Thymus (tissue), 11 donors: ENCODE measurements around the gene EPB42. TPM values are rescaled to one million over a fixed set of nuclear protein-coding genes. Genes with fewer than 3 reads are reported as not detected.
A peak's percentile ranks its signal among the peaks of the same experiment; 100 is the strongest.
"Not testable (repeated sequence)": the region's sequence is repeated elsewhere in the genome, so short reads cannot be mapped to it uniquely, and the experiment has no call there.

ENCODE experiments used
- DNase-seq, 9 donors: peaks; one replicate each; pipeline ENCODE4 v3.0.0-alpha.2; 2013; ENCODE audit warnings: low spot score in 9 of 9, low read depth in 6 of 9, missing footprints in 1 of 9
- H3K27ac ChIP-seq, 2 donors: one replicate each; pipeline ENCODE4 v1.5.1; 2013; ENCODE audit warnings: control low read depth in 1 of 2, low read depth in 1 of 2, low read length in 1 of 2, mild to moderate bottlenecking in 1 of 2, moderate library complexity in 1 of 2
- H3K27me3 ChIP-seq, 2 donors: one replicate each; pipeline ENCODE4 v1.5.1; 2013; ENCODE audit warnings: low read length in 1 of 2; ENCODE audit not compliant: control insufficient read depth in 2 of 2, insufficient read depth in 1 of 2
- H3K36me3 ChIP-seq, 2 donors: one replicate each; pipeline ENCODE4 v1.5.1; 2013; ENCODE audit warnings: low read length in 1 of 2, mild to moderate bottlenecking in 1 of 2, moderate library complexity in 1 of 2; ENCODE audit not compliant: control insufficient read depth in 2 of 2, insufficient read depth in 2 of 2
- H3K4me1 ChIP-seq, 2 donors: one replicate each; pipeline ENCODE4 v1.5.1; 2013; ENCODE audit warnings: low read length in 2 of 2; ENCODE audit not compliant: control insufficient read depth in 2 of 2, insufficient read depth in 2 of 2
- H3K4me3 ChIP-seq, 2 donors: one replicate each; pipeline ENCODE4 v1.5.1; 2013; ENCODE audit warnings: low read length in 2 of 2, control low read depth in 1 of 2, mild to moderate bottlenecking in 1 of 2
- H3K9me3 ChIP-seq, 2 donors: one replicate each; pipeline ENCODE4 v1.5.1; 2013; ENCODE audit warnings: low read length in 1 of 2, mild to moderate bottlenecking in 1 of 2; ENCODE audit not compliant: control insufficient read depth in 2 of 2, insufficient read depth in 1 of 2
- WGBS: extraction: QIAGEN DNeasy Blood & Tissue Kit; methylation state at CpG from one replicate; pipeline ENCODE4 v1.1.7; 2013; 5-methylcytosine and 5-hydroxymethylcytosine counted together
- polyA plus RNA-seq: library from polyadenylated mRNA; stranded (reverse); fragments of 200-250 nt; gene quantifications from one replicate; pipeline ENCODE4 v1.2.3, GENCODE V29; 2013
- total RNA-seq: library from RNA; stranded (reverse); fragments of 120-200 nt; gene quantifications from one replicate; pipeline ENCODE4 v1.2.4, GENCODE V29; 2013
- donor health status: healthy.

EPB42 gene
- total and polyA plus RNA-seq, 2 donors = 0.21 to 2.8 TPM

DNA sequence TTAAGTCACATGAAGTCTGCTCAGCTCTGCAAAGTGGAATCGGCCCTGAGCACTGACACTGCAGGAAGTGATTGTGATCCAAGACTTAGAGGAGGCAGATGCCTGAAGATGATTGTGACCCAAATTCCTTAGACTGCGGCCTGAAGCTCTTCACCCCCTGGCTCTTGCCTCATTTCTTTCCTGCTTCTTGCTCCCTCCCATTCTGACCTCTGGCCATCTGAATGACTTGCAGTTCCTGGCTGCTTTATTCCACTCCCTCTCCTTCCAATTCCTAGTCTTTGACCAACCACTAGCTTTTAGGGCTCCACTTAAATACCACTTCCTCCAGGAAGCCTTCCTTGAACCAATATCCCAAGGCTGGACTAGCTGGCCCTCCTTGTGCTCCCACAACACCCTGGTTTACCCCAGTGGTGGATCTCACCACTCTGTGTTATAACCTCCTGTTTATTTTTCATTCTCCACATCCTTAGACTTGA, 9.9 kb upstream of the EPB42 start:
- Histone ChIP-seq H3K4me1 (no peaks in the 10 kb centered on the region), H3K27ac (no peak overlapping the region), H3K36me3 (no peaks in the 10 kb centered on the region), H3K27me3 (no peaks in the 10 kb centered on the region), H3K4me3 (no peak overlapping the region), H3K9me3 (no peaks in the 10 kb centered on the region)
- DNase-seq = no peak
- 65% methylated on average over 2 of the region's 2 CpGs for WGBS

DNA sequence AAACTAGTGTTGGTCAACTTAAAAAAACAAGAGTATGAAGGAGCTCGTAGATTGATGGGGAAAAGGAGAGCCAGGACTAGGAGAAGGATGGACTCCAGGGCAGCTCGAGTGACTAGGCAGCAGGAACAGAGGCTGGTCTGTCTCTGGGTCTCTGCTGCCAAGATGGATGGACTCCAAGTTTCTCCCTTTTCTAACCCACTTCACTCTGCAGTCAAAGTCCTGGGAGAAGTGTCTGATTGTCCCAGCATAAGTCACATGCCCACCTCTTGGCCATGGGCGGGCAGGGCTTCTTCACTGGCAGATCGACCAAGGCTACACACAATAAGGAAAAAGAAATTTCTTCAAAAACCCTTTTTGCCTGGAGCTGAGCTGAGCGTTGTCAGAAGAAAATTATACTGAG, 9.2 kb upstream of the EPB42 start:
- H3K4me3 ChIP-seq = no peak overlapping the region
- 95% methylated on average over 5 of the region's 5 CpGs for WGBS
- H3K27me3 ChIP-seq = no peaks in the 10 kb centered on the region
- no peaks in the 10 kb centered on the region for H3K4me1 ChIP-seq
- no peak overlapping the region for H3K27ac ChIP-seq
- no peak for DNase-seq
- H3K36me3 ChIP-seq = no peaks in the 10 kb centered on the region
- no peaks in the 10 kb centered on the region for H3K9me3 ChIP-seq

DNA sequence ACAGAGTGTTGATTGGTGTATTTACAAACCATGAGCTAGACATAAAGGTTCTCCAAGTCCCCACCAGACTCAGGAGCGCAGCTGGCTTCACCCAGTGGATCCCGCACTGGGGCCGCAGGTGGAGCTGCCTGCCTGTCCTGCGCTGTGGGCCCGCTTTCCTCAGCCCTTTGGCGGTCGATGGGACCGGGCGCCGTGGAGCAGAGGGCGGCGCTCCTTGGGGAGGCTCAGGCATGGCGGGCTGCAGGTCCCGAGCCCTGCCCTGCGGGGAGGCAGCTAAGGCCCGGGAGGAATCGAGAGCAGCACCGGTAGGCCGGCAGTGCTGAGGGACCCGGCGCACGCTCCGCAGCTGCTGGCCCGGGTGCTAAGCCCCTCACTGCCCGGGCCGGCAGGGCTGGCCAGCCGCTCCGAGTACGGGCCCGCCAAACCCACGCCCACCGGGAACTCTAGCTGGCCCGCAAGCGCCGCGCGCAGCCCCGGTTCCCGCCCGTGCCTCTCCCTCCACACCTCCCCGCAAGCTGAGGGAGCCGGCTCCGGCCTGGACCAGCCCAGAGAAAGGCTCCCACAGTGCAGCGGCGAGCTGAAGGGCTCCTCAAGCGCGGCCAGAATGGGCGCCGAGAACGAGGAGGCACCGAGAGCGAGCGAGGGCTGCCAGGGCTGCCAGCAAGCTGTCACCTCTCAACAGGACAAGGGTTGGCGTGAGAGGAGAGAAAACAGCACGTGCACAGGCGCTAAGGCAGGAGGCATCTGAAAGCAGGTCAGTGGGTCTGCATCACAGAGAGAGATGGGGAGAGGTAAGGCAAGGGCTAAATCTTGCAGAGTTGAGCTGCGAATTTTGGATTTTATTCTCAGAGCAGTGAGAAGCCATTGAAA, 5.9 kb upstream of the EPB42 start:
- Histone ChIP-seq H3K9me3 (no peaks in the 10 kb centered on the region), H3K4me3 (no peak overlapping the region), H3K27me3 (no peaks in the 10 kb centered on the region), H3K36me3 (no peaks in the 10 kb centered on the region), H3K27ac (no peak overlapping the region), H3K4me1 (no peaks in the 10 kb centered on the region)
- DNase-seq = no peak
- WGBS = 98% methylated on average over 57 of the region's 57 CpGs

DNA sequence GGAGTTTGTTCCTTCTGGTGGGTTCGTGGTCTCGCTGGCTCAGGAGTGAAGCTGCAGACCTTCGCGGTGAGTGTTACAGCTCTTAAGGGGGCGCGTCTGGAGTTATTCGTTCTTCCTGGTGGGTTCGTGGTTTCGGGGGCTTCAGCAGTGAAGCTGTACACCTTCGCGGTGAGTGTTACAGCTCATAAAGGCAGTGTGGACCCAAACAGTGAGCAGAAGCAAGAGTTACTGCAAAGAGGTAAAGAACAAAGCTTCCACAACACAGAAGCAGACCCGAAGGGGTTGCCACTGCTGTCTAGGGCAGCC, 5.1 kb upstream of the EPB42 start:
- H3K4me3 ChIP-seq, H3K27me3 ChIP-seq, H3K27ac ChIP-seq, H3K36me3 ChIP-seq, H3K9me3 ChIP-seq, H3K4me1 ChIP-seq, DNase-seq: not testable (repeated sequence)
- WGBS = 32% methylated on average over 12 of the region's 12 CpGs

DNA sequence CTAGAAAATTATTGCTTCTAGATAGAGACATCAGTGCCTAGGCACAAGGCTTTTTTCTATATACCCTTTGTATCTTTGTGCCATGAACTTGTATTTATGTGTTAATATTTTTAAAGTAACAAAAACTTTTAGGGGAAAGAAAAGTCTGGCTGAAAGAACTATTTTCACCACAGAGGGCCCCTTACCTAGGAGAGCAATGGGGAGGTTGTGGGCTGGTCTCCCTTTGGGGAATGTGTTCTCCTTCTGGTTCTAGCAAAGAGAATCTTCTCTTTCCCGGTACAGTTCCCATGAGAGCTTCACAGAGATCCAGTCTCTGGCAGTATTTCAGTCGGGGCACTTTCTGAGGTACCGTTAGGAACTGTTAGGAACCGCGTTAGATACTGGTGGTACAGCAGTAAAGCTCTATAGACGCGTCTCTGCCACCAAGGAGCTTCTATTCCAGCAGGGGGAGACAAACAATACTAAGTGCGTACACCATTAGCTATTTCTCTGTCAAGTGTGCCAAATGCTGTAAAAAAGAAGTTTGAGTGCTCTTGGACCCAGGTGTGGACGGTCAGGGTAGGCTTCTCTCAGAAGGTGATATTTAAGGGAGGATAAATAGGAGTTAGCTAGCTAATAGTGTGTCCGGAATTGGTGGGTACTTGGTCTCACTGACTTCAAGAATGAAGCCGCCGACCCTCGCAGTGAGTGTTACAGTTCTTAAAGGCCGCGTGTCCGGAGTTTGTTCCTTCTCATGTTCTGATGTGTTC, 4.6 kb upstream of the EPB42 start:
- 44% methylated on average over 16 of the region's 16 CpGs for WGBS
- peak; percentile 18 to 78 (median 51) for DNase-seq
- Histone ChIP-seq H3K4me3 (no peak overlapping the region), H3K27ac (no peak overlapping the region), H3K36me3 (no peaks in the 10 kb centered on the region), H3K27me3 (no peaks in the 10 kb centered on the region), H3K9me3 (no peaks in the 10 kb centered on the region), H3K4me1 (no peaks in the 10 kb centered on the region)

DNA sequence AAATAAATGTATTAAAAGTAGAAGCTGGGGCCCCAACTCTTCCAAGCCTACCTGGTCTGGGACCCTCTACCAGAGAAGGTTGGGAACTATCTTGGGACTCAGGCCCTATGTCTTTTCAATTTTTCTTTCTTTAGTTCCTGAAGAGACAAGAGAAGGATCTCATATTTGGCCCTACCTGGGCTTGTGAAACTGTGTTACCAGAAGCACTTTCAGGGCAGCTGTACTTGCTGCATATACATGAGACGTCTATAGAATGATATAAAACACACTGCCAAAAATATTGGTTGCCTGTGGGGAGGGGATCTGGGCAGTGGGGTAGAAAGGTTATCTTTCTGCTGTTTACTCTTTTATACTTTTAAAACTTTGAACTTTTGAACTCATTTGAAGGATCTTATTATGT, 604 bp upstream of the EPB42 start:
- Histone ChIP-seq H3K27me3 (no peaks in the 10 kb centered on the region), H3K4me3 (no peak overlapping the region), H3K9me3 (no peaks in the 10 kb centered on the region), H3K36me3 (no peaks in the 10 kb centered on the region), H3K27ac (no peak overlapping the region), H3K4me1 (no peaks in the 10 kb centered on the region)
- DNase-seq = no peak
- 96% methylated on average over 1 of the region's 1 CpG for WGBS

DNA sequence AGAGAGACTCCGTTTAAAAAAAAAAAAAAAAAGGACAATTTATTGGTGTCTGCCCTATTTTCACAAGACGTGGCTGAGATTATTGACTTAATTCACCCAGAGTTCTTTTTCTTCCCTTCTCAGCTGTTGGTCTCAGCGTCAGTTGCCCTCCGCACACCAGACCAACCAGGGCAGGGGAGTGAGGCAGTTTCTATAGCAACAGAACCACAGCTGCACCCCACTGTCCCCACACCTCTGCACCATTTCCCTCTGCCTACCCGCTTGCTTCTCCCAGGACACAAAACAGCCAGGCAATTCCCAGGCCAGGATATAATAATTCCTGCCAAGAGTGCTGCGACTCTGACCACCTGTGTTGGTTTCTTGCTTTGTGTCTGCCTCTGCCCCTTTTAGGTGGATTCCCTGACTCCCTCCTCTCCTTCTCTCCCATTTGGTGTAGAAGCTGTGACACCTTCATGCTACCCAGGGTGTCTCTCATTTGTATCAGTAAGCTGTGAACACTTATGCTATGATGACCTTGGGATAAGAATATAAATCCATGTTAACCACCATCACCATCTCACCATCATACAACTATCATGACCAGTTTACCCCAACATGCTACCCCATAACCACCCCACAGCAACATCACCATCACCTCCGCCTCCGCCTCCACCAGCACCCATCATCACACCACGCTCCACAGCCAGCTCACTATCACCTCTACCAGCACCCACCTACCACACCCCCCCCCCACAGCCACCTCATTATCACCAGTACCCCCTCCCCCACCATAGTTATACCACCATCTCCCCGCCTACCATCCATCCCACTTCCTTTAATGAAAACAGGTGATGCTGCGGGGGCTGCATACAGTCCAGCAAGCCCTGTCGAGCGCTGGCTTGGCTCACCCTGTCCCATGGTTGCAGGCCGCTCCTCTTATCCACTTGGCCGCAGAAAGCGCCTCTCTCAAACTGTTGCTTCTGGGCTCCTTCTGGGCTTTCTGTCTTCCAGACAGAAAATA, 589 bp downstream of the EPB42 start:
- Histone ChIP-seq H3K27me3 (no peaks in the 10 kb centered on the region), H3K27ac (no peak overlapping the region), H3K36me3 (no peaks in the 10 kb centered on the region), H3K9me3 (no peaks in the 10 kb centered on the region), H3K4me1 (no peaks in the 10 kb centered on the region), H3K4me3 (no peak overlapping the region)
- no peak for DNase-seq
- WGBS = 90% methylated on average over 16 of the region's 16 CpGs

DNA sequence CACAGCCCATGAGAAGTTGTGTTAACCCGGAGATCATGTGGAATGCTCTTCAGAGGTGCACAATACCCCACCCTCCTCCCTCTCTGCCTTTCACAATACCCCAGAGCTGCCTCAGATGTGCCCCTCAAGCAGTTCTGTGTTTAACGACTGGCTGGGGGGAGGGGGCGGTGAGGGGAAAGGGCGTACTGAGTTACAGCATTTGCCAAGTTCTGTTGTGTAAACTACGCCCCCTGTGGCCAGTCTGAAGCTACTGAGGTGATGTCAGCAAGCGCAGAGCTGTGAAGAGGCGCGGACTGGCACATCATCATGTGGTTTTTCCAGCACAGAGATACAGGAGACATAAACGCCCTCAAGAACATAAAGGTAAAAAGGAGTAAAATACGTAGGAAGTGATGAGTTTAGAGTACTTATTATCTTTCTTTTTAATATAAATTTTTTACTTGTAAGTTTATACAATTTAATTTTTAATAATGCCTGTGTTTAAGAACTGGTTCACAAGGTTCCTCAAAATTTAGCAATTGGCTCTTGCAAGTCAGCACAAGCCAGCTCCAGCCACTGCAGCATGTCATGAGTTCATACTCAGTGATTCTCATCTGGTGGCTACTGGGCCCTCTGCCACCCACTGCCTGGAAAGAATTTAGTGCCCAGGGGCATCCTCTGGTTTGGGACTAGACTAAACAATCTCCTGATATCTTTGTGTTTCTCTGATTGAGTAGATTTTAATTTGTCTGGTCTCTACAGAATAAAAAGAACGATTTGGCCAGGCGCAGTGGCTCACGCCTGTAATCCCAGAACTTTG, 1.7 kb downstream of the EPB42 start:
- Histone ChIP-seq H3K36me3 (no peaks in the 10 kb centered on the region), H3K9me3 (no peaks in the 10 kb centered on the region), H3K27ac (no peak overlapping the region), H3K4me3 (no peak overlapping the region), H3K4me1 (no peaks in the 10 kb centered on the region), H3K27me3 (no peaks in the 10 kb centered on the region)
- DNase-seq = peak in 6 of 9 donors; percentile 10 to 53 (median 20)
- WGBS = 71% methylated on average over 13 of the region's 13 CpGs
